Amygdala (tissue), 56 donors: ENCODE measurements around the gene MAS1.

Source experiments
- DNase-seq, 56 donors: peaks; one replicate each; lab custom pipeline; 2025; lab: John Stamatoyannopoulos, UW

MAS1 gene

DNA sequence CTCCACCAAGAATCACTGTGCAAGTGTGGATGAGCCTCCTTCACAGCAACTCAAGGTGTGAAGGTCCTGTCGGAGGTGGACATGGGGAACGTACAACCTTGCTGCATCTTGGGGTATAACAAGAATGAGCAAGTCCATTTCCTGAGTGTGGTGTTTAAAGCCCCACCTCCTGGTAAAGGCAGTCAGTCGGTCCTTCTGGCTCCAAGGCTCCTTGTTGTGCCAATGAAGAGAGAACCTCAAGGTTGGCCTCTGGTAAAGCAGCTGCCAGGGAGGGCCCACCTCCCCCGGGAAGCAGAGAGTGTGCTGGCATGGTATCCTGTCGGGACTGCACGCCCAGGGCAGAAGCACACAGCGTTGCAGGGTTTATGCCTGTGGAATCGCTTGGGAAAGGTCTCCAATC is 12.4 kb upstream of the MAS1 start:
- no peak for DNase-seq

DNA sequence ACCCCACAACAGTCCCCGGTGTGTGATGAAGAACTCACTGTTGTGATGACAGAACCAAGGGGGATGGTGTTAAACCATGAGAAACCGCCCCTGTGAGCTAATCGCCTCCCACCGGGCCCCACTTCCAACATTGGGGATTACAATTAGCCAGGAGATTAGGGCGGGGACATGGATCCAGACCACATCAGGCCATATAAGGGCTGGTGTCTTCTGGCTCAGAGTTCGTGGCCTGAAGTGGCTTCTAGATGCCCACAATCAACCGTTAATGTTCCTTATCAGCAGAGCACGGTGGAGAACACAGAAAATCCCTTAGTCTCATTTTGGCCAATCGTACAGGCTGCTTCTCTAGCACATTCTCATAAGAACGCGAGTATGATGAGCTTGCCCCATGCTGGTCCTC is 10.9 kb upstream of the MAS1 start:
- DNase-seq, result no peak

- peak in 4 of 56 donors; percentile 2 to 53 (median 10) for DNase-seq
Measured at GRCh38 chr6:159880412-159880975, 10.3 kb upstream of the MAS1 start.

DNA sequence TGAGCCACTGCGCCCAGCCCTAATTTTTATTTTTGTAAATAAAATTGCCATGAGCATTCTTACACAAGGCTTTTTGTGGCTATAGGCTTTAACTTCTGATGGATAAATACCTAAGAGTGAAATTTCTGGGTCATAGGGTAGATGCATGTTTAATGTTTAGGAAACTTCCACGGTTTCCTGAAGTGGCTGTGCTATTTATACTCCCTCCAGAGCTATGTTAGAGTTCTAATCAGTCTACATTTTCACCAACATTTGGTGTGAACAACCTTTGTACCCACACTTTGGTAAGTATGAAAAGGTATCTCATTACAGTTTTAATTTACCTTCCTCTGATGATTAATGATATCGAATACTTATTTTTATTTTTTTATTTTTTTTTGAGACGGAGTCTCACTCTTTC is 6.1 kb upstream of the MAS1 start:
- DNase-seq, result no peak

- DNase-seq, result no peak
Measured at GRCh38 chr6:159886270-159886669, 4.5 kb upstream of the MAS1 start.

- no peak for DNase-seq
Measured at GRCh38 chr6:159887146-159887545, 3.6 kb upstream of the MAS1 start.

- no peak for DNase-seq
Measured at GRCh38 chr6:159887761-159888160, 3.0 kb upstream of the MAS1 start.

DNA sequence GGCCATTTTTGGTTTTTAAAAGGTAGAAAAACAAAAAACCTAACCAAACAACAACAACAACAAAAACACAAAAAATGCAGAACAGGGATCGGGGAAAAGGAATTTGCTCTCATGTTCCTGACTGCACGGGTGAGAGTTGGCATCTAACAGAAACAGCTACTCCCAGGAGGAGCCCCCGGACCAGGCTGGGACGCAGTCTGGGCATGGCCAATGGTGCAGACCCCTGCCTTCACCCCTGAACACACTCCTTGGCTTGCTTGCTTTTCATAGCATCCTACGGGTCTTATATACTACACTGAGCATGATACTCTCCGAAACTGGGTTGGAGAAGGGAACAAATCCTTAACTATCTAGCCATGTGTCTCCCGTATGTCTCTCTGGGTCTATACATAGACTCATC is 587 bp upstream of the MAS1 start:
- no peak for DNase-seq

DNA sequence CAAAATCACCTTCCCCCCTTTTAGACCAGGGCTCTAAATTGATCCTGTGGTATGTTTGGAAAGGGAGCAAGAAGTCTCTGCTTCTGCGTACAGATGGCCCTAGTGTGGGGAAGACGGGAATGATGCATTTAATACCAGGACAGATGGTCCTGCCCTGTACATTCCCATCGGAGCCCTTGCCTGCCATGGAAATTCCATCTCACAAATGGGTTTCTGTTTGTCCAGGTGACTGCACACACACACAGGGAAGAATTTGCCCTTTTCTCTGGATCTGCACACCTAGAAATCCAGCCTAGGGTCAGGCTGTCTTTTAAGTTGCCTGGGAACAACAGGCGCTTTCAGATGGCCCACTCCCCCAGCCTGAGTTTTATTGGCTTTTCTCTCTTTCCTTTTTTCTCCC is 1.3 kb downstream of the MAS1 start:
- no peak for DNase-seq

GRCh38 chr6:159893064-159893463 is 2.3 kb downstream of the MAS1 start:
- DNase-seq, result no peak

DNA sequence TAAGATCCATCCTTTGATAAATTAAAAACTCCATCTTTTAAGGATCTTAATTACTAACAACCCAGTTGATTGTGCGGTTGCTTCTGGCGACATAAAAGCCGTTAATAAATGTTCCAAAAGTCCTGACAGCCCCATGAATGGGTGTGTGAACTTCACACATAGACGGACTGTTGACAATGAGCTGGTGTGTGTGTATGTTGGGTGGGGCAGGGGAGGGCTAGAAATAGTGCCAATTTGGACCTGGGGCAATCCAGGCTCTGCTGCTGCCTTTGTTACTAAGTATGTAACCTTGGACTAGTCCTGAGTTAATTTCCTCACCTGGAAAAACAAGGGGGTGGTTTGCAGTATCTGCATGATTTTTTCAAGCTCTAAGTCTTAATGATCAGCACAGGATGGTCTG is 4.2 kb downstream of the MAS1 start:
- no peak for DNase-seq

DNA sequence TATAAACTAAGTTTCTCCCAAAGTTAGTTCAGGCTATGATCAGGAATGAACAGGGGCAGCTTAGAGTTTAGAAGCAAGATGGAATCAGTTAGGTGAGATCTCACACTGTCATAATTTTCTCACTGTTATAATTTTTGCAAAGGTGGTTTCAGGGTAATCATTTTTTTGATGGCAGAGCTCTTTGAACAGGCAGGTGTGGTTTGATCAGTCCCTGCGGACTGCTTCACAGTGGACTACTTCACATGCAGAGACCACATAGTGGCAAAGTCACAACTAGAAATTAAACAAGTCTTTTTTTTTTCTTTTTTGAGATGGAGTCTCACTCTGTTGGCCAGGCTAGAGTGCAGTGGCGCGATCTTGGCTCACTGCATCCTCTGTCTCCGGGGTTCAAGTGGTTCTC is 6.8 kb downstream of the MAS1 start:
- DNase-seq, result no peak

- no peak for DNase-seq
Measured at GRCh38 chr6:159898519-159898918, 7.7 kb downstream of the MAS1 start.

GRCh38 chr6:159899994-159900745 is 9.4 kb downstream of the MAS1 start:
- DNase-seq, result no peak

DNA sequence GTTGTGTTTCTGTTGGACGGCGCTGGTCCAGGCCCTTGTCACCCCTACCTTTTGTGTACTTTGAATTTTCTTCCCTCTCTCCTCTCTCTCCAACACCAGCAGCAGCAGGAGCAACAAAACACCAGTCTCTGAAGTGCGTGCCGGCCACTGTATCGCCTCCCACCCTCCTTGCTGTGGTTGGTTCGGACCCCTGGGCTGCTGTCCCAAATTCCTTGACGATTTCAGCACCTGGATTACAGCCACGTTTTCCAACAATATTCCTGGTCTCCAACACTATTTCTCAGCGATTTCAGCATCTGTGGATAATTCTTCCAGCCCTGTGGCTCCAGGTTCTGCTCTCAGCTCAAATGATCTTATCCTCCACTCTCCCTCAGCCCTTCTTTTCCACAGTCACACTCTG is 11.8 kb downstream of the MAS1 start:
- DNase-seq, result no peak

GRCh38 chr6:159904497-159904911 is 13.7 kb downstream of the MAS1 start:
- no peak for DNase-seq

DNA sequence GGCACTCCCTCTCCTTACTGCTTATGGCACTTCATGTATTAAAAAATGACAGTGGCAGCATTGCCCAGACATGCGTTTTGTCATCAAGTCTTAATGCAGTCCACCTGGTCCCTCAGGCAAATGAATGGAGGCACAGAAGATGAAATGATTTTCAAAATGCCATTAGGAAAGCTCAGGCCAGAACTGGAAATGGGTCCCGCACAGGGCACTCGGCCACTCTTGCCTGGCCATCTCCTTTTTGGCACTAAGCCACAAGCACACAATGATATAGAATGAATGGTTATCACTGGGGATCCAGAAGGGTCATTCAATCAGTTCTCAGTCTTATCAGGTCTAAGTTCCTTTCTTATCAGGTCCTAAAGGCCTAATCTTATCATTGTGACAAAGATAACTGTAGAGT is 15.6 kb downstream of the MAS1 start:
- no peak for DNase-seq

DNA sequence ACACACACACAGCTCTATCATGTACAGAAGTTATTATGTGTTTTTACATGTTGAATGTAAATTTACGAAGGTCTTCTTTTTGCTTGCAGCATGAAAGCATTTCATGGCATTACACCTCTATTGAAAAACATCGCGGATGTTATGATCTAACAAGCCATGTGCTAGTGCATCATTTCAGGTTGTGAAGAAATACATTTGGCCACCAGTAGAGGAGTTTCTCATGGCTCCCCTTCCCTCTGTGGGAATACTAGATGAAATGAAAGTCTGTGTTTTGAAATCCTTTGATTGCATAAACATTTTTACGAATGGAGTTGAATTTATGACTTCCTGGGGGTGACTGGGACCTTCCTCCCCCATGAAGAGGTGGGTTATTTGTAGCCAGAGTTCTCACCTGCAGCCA is 17.7 kb downstream of the MAS1 start:
- no peak for DNase-seq

GRCh38 chr6:159908979-159909378 is 18.2 kb downstream of the MAS1 start:
- no peak for DNase-seq

DNA sequence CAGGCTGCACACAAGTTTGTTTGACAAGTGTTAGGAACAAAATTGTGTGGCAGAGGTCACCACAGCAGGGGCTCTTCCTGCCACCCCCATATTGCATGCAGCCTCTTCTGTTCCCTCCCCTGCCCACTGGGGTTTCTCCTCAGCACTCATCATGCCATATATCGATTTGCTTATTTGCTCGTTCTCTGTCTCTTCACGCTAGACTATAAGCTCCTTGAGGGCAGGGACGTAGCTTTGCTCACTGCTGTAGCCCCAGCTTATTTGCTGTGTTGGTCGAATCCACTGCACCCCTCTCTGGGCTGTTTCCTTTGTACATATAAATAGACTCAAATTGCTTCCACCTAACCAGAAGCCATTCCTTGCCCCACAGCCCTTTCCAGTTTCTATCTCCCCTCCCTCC is 19.6 kb downstream of the MAS1 start:
- DNase-seq, result no peak

DNA sequence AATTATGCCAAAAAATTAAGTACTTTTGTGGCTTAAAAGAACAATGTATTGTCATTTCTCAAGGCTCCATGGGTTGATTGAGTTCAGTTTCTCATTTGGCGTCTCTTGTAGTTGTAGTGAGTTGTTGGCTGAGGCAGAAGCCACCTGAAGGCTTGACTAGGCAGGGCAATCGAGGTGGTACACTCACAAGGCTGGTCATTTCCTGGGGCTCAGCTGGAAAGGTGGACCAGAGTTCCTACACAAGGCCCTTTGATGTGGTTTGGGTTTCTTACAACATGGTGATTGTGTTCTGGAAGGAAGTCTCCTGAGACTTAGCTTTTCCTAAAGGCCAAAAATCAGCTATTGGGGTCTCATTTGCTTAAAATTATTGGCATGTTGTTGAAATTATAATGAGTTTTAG is 22.6 kb downstream of the MAS1 start:
- DNase-seq, result no peak

GRCh38 chr6:159913862-159914564 is 23.2 kb downstream of the MAS1 start:
- DNase-seq, result no peak
